ENCODE results near the gene LRPAP1. TPM values are rescaled to one million over a fixed set of nuclear protein-coding genes. Genes with fewer than 3 reads are reported as not detected.

The LRPAP1 gene
- total and polyA plus RNA-seq, 2 donors, result 52.5 to 67.7 TPM

Other genes with a start within 250 kb of the LRPAP1 start
- gene RGS12, start 239.4 kb downstream of the LRPAP1 start, total RNA-seq, result 13.0 TPM
- gene RGS12, start 239.4 kb downstream of the LRPAP1 start, polyA plus RNA-seq, result 30.4 TPM
- 0.19 TPM for gene HGFAC, start 90.5 kb downstream of the LRPAP1 start, total RNA-seq
- 1.2 TPM for gene HGFAC, start 90.5 kb downstream of the LRPAP1 start, polyA plus RNA-seq
- gene DOK7, start 69.1 kb downstream of the LRPAP1 start, total RNA-seq, result 0.33 TPM
- gene DOK7, start 69.1 kb downstream of the LRPAP1 start, polyA plus RNA-seq, result 1.8 TPM
- gene ADRA2C, start 234.0 kb upstream of the LRPAP1 start, total RNA-seq, result 0.33 TPM
- gene ADRA2C, start 234.0 kb upstream of the LRPAP1 start, polyA plus RNA-seq, result 4.4 TPM

All from thymus (tissue), 2 donors.